Heart right ventricle (tissue), 16 donors: ENCODE measurements around the gene GPR139. TPM values are rescaled to one million over a fixed set of nuclear protein-coding genes. Genes with fewer than 3 reads are reported as not detected.

Experiments used
- ATAC-seq, 8 donors: fragments of 200-7000 bp; cut with Tn5 transposase; one replicate each; pipeline ENCODE4 v1.9.1; 2020; ENCODE audit warnings: mild to moderate bottlenecking in 8 of 8, moderate library complexity in 8 of 8, moderate number of reproducible peaks in 1 of 8
- DNase-seq, 2 donors: peaks; one replicate each; pipeline ENCODE4 v3.0.0-alpha.2; 2020
- H3K27ac ChIP-seq, 10 donors: fragments of 200-600 bp; sonication (generic) in 2 of 10; one replicate each; pipeline versions ENCODE4 v1.5.0 to v1.8.0; 2020 to 2022; ENCODE audit warnings: mild to moderate bottlenecking in 3 of 10
- H3K27me3 ChIP-seq, 7 donors: fragments of 200-600 bp; one replicate each; pipeline ENCODE4 v1.8.0; 2021 to 2022; ENCODE audit warnings: mild to moderate bottlenecking in 2 of 7
- H3K36me3 ChIP-seq, 9 donors: fragments of 200-600 bp; sonication (generic) in 1 of 9; one replicate each; pipeline versions ENCODE4 v1.5.0 to v1.8.0; 2020 to 2022; ENCODE audit warnings: mild to moderate bottlenecking in 2 of 9
- H3K4me1 ChIP-seq, 9 donors: fragments of 200-600 bp; sonication (generic) in 1 of 9; one replicate each; pipeline versions ENCODE4 v1.5.0 to v1.8.0; 2020 to 2022; ENCODE audit warnings: mild to moderate bottlenecking in 4 of 9
- H3K4me3 ChIP-seq, 10 donors: fragments of 200-600 bp; sonication (generic) in 2 of 10; one replicate each; pipeline versions ENCODE4 v1.5.0 to v1.8.0; 2020 to 2022; ENCODE audit warnings: mild to moderate bottlenecking in 7 of 10, moderate library complexity in 2 of 10
- H3K9me3 ChIP-seq, 11 donors: fragments of 200-600 bp in 10 of 11; sonication (generic) in 2 of 11; one replicate each; pipeline versions ENCODE4 v1.5.0 to v1.8.0; 2013 to 2022; ENCODE audit warnings: mild to moderate bottlenecking in 2 of 11, control low read depth in 1 of 11, moderate library complexity in 1 of 11
- WGBS, 2 donors: extraction: QIAGEN DNeasy Blood & Tissue Kit; methylation state at CpG; one replicate each; pipeline ENCODE4 v1.1.7; 2013; ENCODE audit warnings: inconsistent platforms in 1 of 2; 5-methylcytosine and 5-hydroxymethylcytosine counted together
- intact Hi-C, 10 donors: fragments of 100-400 bp; cut with DNase I; formaldehyde crosslinking; loops; one replicate each; pipeline versions ENCODE4 v1.11.1 to v1.14.2; 2022
- polyA plus RNA-seq, 2 donors: library from polyadenylated mRNA; stranded (reverse); fragments of 200-250 nt; gene quantifications; one replicate each; pipeline ENCODE4 v1.2.3, GENCODE V29; 2013
- total RNA-seq, 10 donors: library from RNA; stranded (reverse); fragmentation: NEBNext Ultra II Directional in 3 of 10; extraction: Animal tissue kit (Norgen Biotek cat#: 25700) in 3 of 10; gene quantifications; one replicate each; pipeline versions ENCODE4 v1.2.1 to v1.2.4, GENCODE V29; 2021 to 2023
- TF ChIP-seq, protein P1 (sequence below), 9 donors: fragments of 200-600 bp; sonication (generic) in 2 of 9; IDR thresholded peaks; one replicate each; pipeline versions ENCODE4 v1.5.0 to v1.8.0; 2021 to 2022; ENCODE audit warnings: antibody characterized with exemption in 9 of 9, mild to moderate bottlenecking in 5 of 9, moderate library complexity in 1 of 9
- donor health status: Arrhythmogenic right ventricular cardiomyopathy.
- donor health status: ischemic (EF 13 %, LVEDD 7.1; RV severe dilation, severe dysfunction).
- donor health status: healthy with polysubstance abuse.
- donor health status: DM: no; HTN: yes; CAD: no.
- donor health status: DM: no; HTN: no; CAD: no.
- donor health status: ischemic (EF 25% LVEDD 6.9; RV normal size, moderate dysfunction).
- donor health status: ischemic (EF 25% LVEDD 5.7; RV mildly dilated, moderate dysfunction).
- donor health status: healthy.
- donor health status: DM: yes; HTN: yes; CAD: no.
- donor health status: Ischemic cardiomyopathy.
- donor health status: ischemic (EF 35%, LVEDD 5.7; RV mildly dilated, moderate dysfunction).
- donor health status: nonischemic (EF 11% LVEDD 7.7; RV severe dilation, severe dysfunction).
- donor health status: DM: yes; HTN: yes; CAD: no.
- donor health status: PGD.
- donor health status: ischemic (EF 29% LVEDD 5.4; RV normal size, mild dysfunction).
- donor health status: nonischemic (EF 23%, LVEDD 6.1; RV moderate dilation, normal function).

Gene GPR139
- total and polyA plus RNA-seq, 12 donors: not detected

DNA sequence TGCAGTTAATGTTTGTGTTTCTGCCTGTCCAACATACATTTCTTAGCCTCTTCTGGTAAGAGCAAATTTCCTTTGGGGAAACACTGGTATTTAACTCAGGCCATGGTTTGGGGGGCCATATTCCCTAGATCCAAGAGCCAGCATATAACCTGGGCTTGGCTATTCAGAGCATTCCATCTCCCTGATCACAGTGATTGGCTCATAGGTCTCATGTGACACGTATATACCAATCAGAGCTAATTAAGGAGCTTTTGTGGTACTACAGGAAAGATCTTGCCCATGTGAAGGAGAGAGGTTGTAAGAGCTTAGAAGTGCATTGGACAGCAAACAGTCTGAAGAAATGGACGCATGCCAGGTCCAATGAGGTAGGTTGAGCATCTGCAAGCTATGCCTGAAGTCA lies 33.4 kb upstream of the GPR139 start:
- no peaks in the 10 kb centered on the region for H3K4me1 ChIP-seq
- H3K4me3 ChIP-seq: no peak overlapping the region
- H3K9me3 ChIP-seq: no peaks in the 10 kb centered on the region
- TF ChIP-seq, protein P1, sequence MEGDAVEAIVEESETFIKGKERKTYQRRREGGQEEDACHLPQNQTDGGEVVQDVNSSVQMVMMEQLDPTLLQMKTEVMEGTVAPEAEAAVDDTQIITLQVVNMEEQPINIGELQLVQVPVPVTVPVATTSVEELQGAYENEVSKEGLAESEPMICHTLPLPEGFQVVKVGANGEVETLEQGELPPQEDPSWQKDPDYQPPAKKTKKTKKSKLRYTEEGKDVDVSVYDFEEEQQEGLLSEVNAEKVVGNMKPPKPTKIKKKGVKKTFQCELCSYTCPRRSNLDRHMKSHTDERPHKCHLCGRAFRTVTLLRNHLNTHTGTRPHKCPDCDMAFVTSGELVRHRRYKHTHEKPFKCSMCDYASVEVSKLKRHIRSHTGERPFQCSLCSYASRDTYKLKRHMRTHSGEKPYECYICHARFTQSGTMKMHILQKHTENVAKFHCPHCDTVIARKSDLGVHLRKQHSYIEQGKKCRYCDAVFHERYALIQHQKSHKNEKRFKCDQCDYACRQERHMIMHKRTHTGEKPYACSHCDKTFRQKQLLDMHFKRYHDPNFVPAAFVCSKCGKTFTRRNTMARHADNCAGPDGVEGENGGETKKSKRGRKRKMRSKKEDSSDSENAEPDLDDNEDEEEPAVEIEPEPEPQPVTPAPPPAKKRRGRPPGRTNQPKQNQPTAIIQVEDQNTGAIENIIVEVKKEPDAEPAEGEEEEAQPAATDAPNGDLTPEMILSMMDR (IDR thresholded peaks at IDR 0.05): no peak
- intact Hi-C loops: no loop called here
- peaks cover 0 to 34% (median 7%) of the 10 kb centered on the region in 7 donors for H3K27me3 ChIP-seq
- no peak overlapping the region for H3K27ac ChIP-seq
- H3K36me3 ChIP-seq: no peaks in the 10 kb centered on the region
- no peak for ATAC-seq
- DNase-seq: no peak
- 66 to 73% methylated on average over 2 of the region's 2 CpGs for WGBS, 2 donors

DNA sequence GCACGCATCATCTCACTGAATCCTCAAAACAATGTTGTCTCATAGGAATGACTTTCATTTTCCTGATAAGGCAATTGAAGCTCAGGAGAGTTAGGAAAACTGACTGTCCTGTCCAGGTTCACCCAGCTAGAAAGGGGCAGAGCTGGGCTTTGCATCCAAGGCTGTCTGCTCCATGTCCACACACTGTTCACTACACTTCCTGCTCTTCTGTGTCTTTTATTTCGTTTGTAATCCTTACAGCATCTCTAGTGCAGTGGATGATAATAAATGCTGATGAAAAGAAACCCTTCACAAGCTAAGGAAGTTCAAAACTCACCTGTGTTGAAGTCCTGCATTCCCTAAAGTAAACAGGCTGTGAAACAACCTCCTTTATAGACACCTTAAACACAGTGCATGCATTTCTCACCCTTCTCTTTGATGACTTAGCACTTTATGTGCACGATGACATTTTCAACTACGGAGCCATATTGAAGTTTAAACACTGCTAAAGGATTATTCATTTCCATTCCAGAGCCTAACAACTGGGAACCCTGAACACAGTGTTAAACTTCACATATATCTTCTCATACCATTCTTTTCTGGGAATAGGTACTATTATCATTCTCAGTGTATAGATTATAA lies 31.0 kb upstream of the GPR139 start:
- Histone ChIP-seq H3K9me3 (no peaks in the 10 kb centered on the region), H3K4me1 (no peaks in the 10 kb centered on the region), H3K27ac (no peak overlapping the region), H3K4me3 (no peak overlapping the region), H3K36me3 (no peaks in the 10 kb centered on the region), H3K27me3 (peaks cover 0 to 29% (median 7%) of the 10 kb centered on the region in 7 donors)
- 69 to 71% methylated on average over 4 of the region's 4 CpGs for WGBS, 2 donors
- intact Hi-C loops: no loop called here
- TF ChIP-seq, protein P1 (IDR thresholded peaks at IDR 0.05): no peak
- ATAC-seq (no peak), DNase-seq (no peak)

DNA sequence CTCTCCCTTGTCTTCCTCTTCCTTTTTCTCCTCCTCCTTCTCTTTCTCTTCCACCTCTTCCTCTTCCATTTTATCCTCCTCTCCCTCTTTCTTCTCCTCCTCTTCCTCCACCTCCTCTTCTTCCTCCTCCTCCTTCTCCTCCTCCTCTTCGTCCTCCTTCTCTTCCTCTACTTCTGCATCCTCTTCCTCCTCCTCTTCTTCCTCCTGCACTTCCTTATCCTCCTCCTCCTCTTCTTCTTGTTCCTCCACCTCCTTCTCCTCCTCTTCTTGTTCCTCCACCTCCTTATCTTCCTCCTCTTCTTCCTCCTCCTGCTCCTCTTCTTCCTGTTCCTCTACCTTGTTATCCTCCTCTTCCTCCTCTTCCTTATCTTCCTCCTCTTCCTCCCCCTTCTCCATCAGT lies 28.8 kb upstream of the GPR139 start:
- Histone ChIP-seq H3K27me3 (peaks cover 0 to 26% (median 9%) of the 10 kb centered on the region in 7 donors), H3K4me1 (no peaks in the 10 kb centered on the region), H3K36me3 (no peaks in the 10 kb centered on the region), H3K4me3 (no peak overlapping the region), H3K9me3 (peaks cover 0 to 4% (median 0%) of the 10 kb centered on the region in 11 donors), H3K27ac (no peak overlapping the region)
- DNase-seq: no peak
- WGBS, 2 donors: 56 to 71% methylated on average over 1 of the region's 1 CpG
- TF ChIP-seq, protein P1 (IDR thresholded peaks at IDR 0.05): no peak
- intact Hi-C loops: no loop called here
- ATAC-seq: no peak

DNA sequence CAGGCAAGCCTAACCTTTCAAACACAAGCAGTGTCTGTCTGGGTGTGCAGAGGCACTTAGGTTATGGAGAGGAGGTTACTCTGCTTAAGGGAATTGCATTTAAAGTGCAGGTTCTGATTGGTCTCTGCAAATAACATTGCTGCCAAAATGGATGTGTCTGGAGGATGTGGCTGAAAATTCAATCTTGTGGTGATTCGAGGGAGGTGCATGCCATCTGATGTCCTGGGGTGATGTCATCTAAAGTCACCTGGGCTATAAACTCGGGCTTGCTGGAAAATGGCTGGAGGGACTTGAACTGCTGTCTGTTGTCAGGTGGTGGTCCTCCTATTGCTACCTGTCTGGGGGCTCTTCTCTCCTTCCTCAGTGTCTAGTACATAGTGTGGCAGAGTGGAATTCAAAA lies 28.3 kb upstream of the GPR139 start:
- TF ChIP-seq, protein P1 (IDR thresholded peaks at IDR 0.05): no peak

More for the DNA sequence above, 28.3 kb upstream of the GPR139 start:
- Histone ChIP-seq H3K27me3 (peaks cover 0 to 26% (median 5%) of the 10 kb centered on the region in 7 donors), H3K27ac (no peak overlapping the region), H3K4me3 (no peak overlapping the region), H3K4me1 (no peaks in the 10 kb centered on the region), H3K9me3 (peaks cover 0 to 4% (median 0%) of the 10 kb centered on the region in 11 donors), H3K36me3 (no peaks in the 10 kb centered on the region)
- intact Hi-C loops: no loop called here
- DNase-seq (no peak), ATAC-seq (no peak)
- 61 to 66% methylated on average over 2 of the region's 2 CpGs for WGBS, 2 donors
